Inflammatory macrophage (primary cell): Measurements from ENCODE around the gene TGFA.

Source experiments
- DNase-seq, 2 donors: peaks; one replicate each; pipeline ENCODE4 v3.0.0-alpha.2; 2020 to 2022
- total RNA-seq, 18 experiments: gene quantifications; one replicate each; lab custom pipeline; 2026; ENCODE audit warnings: mixed read lengths in 6 of 18, inconsistent platforms in 2 of 18; lab: John Stamatoyannopoulos, UW

The TGFA gene
- 4.0 to 72.9 (median 27.5) reads per million in 18 experiments for total RNA-seq

DNA sequence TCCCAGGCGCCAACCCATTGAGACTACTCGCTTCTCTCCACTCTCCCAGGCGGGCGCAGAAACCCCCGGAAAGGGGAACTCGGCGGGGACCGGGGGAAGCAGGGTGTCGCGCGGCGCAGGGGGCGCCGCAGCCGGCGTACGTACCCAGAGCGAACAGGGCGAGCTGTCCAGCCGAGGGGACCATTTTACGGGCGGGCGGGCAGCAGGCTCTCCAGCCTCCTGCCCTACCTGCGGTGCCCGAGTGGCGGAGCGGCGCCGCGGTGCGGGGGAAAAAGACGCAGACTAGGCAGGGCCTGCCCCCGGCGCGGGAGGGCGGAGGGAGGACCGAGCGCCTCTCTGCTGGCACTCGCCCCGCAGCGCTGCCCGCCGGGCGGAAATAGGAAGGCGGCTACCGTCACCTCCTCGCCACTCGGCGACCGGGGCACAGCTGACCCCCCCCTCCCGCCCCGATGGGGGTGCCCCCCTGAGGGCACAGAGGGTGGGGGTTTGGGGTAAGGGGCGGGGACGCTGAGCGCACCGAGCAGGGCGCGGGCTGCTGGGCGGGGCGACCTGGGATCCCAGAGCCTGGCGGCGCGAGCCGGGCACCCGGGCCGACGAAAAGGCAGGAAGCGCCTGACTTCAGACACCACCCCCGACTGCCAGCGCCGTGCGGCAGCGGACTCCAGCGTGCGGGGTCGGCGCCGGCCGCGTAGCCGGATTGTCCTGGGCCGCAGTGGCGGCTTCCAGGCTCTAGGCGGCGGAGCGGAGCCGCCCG, at the start of gene TGFA:
TSS of gene TGFA (minus strand) at position 243 of the 754 bp plus-strand sequence. CDS start at position 184, 59 bp downstream.
- peak; percentile 85 to 91 for DNase-seq

- no peak for DNase-seq
Observed at GRCh38 chr2:70603066-70603465, 49.4 kb upstream of the TGFA start.

GRCh38 chr2:70598197-70598596, 44.6 kb upstream of the TGFA start:
- DNase-seq, result no peak

- DNase-seq, result no peak
Observed at GRCh38 chr2:70596739-70597138, 43.1 kb upstream of the TGFA start.

DNA sequence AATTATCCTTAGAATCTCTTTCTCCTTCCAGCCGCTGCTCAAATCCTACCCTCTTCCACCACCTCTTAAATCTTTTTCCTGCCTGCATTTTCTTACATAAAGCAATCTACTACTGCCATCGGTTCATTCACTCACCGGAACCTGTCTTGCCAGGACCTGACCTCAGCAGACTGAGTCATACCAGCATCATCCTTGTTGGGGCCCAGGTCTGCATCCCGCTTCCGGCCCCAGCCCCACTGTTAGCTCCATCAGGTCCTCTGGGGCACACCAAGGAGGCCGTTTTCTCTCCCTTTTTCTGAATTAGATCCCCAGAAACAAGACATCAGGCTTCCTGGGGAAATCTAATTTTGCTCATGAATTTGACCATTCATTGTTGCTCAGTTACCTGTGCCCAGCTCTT, 42.7 kb upstream of the TGFA start:
- DNase-seq, result no peak

GRCh38 chr2:70583091-70583490, 29.5 kb upstream of the TGFA start:
- DNase-seq, result no peak

GRCh38 chr2:70580352-70580751, 26.7 kb upstream of the TGFA start:
- peak in 1 of 2 donors; percentile 12 for DNase-seq

DNA sequence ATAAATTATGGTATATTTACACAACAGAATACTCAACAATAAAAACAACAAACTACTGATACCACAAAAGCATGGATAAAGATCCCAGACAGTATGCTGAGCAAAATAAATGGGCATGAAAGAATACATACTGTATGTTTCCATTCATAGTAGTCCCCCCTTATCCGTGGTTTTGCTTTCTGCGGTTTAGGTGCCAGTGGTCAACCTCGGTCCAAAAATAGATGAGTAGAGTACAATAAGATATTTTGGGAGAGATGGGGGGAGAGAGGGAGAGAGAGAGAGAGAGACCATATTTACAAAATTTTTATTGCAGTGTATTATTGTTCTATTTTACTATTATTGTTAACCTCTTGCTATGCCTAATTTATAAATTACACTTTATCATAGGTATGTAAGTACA, 21.0 kb upstream of the TGFA start:
- DNase-seq, result no peak

DNA sequence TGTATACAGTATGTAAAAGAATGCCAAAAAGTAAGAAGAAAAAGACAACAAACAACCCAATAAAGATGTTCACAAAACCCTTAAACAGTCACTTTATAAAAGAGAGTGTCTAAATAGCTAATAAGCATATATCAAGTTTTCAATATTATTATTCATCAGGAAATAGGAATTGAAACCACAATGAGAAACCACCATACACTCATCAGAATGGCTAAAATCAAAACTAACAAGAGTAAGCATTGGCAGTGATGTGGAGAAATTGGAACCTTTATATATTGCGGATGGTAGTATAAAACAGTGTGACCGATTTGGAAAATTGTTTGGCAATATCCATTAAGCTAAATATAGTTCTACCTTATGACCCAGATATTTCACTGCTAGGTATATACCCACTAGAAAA, 20.5 kb upstream of the TGFA start:
- DNase-seq, result no peak

DNA sequence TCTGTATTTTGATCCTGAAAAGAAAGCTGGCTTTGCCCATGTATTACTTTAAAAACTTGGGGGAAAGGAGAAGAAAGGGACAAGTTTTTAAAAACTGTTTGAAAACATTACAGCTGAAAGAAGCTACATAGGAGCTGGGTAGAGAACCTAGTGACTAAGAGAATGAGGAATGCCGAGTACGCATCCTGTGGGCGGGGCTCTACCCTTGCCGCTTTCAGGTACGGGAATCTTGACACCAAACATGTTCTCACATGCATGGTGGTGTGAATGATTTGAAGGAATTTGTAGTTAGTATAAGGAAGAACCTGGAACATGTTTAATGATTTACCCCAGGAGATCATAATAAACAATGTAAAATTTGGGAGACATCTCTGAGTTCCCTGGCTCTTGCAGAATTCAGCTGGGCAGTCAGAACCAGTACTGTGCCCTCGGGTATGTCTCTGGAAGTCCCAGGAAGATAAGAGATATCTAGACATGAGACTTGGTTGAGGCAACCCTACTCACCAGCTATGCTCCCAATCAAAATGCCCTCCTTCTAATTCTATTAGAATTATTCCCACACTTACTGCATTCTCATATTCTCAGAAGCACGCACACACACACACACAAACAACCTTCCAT, 16.5 kb upstream of the TGFA start:
- no peak for DNase-seq

DNA sequence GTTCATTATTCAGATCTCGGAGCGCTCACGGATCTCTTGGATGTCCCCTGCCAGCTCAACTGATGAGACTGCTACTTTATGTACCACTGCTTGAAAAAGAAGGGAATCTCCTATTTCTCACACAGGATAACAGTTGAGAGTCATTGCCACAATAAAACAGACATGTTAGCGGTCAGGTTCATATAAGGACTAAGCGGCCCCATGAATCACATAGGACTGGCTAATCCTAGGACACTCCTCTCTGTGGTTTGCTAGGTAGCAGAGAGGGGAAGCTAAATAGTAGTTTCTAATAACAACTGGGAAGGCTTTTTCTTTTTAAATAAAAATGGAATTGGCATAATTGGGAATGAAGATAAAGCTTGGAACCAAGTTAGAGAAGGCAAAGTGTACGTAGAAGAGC, 15.9 kb upstream of the TGFA start:
- DNase-seq, result no peak

DNA sequence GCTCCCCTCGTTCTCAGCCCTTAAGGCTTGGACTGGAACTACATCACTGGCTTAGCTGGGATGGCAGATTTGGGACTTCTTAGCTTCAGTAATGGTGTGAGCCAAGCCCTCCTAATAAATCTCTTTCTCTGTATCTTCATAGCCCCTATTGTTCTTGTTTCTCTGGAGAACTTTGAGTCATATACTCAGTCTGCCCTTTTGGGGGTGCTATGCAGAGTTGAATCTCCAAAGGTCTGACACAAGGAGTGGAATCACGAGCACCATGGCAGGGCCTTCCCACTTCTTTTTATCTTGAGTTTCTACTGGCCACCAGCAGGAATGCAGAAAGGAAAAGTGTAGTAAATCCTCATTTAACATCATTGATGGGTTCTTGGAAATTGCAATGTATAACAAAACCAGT, 13.3 kb upstream of the TGFA start:
- DNase-seq, result no peak

DNA sequence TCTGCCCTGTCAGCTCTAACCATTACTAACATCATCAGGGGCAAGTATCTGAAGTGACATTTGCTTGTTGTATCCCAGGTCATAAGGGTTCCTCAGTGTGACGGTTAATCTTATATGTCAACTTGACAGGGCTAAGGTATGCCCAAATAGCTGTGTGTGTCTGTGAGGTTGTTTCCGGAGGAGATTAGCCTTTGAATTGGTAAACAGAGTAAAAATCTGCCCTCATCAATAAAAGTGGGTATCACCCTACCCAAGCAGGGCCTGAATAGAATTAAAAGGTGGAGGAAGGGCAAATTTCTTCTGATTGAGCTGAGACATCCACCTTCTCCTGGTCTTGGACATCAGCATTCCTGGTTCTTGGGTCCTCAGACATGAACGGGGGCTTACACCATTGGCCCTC, 12.8 kb upstream of the TGFA start:
- no peak for DNase-seq

GRCh38 chr2:70565039-70565731, 11.6 kb upstream of the TGFA start:
- DNase-seq, result no peak

DNA sequence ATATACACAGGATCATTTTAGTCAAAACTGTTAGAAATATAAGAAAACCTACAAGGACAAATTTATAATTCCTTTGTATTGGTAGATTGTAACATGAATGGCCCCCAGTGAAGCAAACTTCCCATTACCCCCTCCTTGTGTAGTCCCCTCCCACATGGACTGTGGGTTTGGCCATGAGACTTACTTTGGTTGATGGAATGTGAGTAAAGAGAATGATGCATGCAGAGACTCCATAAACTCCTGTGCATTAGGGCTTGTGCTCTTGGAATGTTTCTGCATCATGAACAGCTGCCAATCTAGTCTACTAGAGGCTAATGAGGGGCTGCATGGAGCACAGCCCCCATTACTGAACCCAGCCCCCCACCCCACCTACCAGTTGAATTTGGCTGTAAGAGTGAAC, 8.3 kb upstream of the TGFA start:
- DNase-seq, result no peak

GRCh38 chr2:70560442-70560841, 6.8 kb upstream of the TGFA start:
- DNase-seq, result no peak

GRCh38 chr2:70560040-70560439, 6.4 kb upstream of the TGFA start:
- DNase-seq, result no peak

DNA sequence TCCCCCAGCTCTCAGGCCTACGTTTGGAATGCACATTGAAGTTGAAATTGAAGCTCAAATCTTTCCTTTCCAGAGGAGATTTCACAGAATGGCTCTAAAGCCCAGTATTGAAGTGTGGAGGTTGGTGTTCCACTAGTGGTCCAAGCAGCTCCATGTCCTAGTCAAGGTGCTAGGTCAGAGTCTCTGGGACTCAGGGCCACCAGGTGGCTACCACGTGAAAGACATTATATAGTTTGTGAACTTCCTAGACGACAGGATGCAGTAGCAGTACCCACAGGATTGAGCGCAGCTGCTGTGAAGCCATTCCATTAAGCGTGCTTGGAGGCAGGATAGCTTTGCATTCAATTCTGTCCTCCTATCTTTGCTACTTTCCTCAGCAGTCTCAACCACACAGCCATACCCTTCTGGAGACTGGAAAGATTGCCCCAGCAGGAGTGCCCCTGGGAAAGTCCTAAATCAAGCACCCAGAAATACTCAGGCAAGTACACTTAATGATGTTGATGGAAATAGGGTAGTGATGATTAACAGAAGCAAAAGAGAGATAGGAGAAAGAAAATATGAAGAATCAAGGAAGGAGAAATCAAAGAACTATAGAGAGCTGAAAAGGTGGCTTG, 4.7 kb upstream of the TGFA start:
- no peak for DNase-seq

- DNase-seq, result no peak
Observed at GRCh38 chr2:70557171-70557838, 3.7 kb upstream of the TGFA start.

GRCh38 chr2:70556608-70557007, 3.0 kb upstream of the TGFA start:
- no peak for DNase-seq

DNA sequence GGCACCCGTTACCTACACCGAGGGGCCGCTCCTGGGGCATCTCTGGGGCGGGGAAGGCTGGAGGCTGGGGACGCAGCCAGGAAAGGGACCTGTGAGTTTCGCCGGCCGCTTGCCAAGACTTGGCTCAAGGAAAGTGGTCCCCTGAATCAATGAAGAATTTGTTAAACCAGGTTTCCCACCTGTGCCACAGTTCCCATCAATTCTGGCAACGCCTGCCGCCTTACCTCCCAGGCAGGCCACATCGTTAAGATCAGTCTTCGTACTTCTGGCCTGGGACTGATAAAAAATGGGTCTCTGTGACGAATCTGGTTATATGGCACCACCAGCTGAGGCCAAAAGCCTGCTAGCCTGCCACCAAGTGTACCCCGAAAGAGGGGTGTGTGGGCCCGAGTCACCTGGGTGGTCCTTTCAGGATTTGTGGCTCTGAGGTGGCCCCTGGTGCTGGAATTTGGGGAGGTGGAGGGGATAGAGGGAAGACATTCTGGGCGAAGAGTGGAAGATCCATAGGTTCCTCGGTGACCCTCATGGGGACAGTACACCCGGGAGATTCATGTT, 789 bp upstream of the TGFA start:
- DNase-seq, result no peak

GRCh38 chr2:70553334-70553583, 367 bp downstream of the TGFA start:
- no peak for DNase-seq
